GM19025 (cell line): ENCODE results near the gene OPTC.
"Not testable (repeated sequence)": the region's sequence is repeated elsewhere in the genome, so short reads cannot be mapped to it uniquely, and the experiment has no call there.

Experiments
- ATAC-seq: cut with Tn5 transposase; IDR thresholded peaks from one replicate; pipeline ENCODE4 v1.9.1; 2021; ENCODE audit warnings: mild to moderate bottlenecking, low read depth, moderate library complexity; ENCODE audit not compliant: unreplicated experiment

OPTC gene

GRCh38 chr1:203464743-203465142 lies 29.2 kb upstream of the OPTC start:
- ATAC-seq, result no peak

GRCh38 chr1:203465146-203465798 lies 28.7 kb upstream of the OPTC start:
- no peak for ATAC-seq

GRCh38 chr1:203465948-203466347 lies 28.0 kb upstream of the OPTC start:
- no peak for ATAC-seq

- ATAC-seq, result not testable (repeated sequence)
These were observed 26.9 kb upstream of the OPTC start for GRCh38 chr1:203466906-203467549.

- no peak for ATAC-seq
These were observed 26.4 kb upstream of the OPTC start for GRCh38 chr1:203467550-203467921.

GRCh38 chr1:203468326-203468725 lies 25.6 kb upstream of the OPTC start:
- no peak for ATAC-seq

DNA sequence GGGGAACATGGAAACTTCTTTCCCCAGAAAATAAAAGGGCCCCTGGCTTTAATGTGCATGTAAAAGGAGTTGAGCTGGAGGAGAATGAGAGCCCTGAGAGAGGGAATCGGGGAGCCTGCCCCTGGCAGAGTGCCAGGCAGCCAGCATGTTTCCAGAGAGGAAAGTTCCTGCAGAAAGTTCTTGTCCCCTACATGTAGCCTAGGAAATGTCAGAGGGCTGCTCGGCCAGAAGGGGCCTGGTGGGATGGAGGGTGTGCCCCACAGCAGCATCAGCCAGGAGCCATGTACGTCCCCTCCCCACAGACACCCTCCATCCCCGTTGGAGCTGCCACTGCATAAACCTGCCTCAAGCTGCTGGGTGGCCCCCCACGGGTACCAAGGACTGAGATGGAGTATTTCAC lies 23.7 kb upstream of the OPTC start:
- ATAC-seq, result no peak

DNA sequence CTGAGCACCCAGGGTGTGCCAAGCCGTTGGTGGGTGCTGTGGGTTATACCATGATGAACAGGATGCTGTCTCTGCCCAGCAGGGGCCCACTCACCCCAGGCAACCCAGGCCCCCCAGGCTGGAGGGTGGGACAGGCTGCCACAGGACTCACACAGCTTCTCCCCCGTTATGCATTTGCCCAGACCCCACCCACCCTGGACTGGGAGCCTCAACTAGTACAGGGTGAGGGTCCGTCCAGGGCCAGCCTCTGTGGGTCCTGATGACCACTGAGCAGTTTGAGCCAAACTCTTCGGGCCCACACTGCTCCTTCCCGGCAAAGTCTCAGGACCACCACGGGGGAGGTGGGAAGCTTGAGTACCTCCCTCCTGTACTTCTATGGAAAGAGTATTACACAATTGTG lies 22.1 kb upstream of the OPTC start:
- no peak for ATAC-seq

GRCh38 chr1:203473281-203473680 lies 20.7 kb upstream of the OPTC start:
- no peak for ATAC-seq

DNA sequence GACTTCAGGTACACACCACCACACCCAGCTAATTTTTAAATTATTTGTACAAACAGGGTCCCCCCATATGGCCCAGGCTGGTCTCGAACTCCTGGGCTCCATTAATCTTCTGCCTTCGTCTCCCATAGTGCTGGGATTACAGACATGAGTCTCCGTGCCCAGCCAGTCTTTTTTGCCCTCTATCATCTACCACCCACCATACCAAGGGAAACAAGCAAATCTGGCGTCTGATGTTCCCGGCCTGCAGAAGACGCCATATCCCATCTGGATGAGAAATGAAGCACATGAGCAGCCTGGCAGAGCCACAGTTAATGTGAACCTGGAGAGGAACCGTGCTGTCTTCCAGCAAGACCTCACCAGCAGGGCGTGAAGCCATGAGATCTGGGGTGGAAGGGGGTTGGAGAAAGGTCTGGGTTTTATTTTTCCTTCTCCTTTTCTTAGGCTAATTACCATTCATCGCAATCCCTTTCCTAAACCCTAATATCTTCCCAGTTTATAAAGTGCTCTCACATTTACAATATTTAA lies 20.1 kb upstream of the OPTC start:
- ATAC-seq, result no peak

- ATAC-seq, result no peak
These were observed 18.7 kb upstream of the OPTC start, which contains the start of gene PRELP for GRCh38 chr1:203475012-203475981. TSS of gene PRELP (plus strand) at chr1:203475806. CDS start at chr1:203483185, 7,379 bp downstream.

- ATAC-seq, result no peak
These were observed 17.6 kb upstream of the OPTC start for GRCh38 chr1:203476216-203476814.

DNA sequence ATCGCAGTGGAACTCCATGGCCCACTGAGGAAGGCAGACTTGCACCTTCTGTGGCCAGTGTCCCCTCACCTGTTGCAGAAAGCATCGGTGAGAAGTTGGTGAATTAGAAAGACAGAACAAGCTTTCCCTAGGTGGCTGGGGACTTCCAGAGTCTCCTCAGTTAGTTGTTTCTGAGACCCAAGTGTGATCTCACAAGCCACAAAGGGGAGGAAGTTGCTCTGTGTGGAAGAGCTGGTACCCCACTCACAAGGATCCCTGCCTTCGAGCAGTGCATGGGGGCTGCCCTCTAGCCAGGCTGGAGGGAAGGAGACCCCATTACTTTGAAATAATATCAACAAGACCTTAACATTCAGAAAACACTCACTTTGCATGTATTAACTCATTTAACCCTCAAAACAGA lies 16.2 kb upstream of the OPTC start:
- ATAC-seq, result no peak

DNA sequence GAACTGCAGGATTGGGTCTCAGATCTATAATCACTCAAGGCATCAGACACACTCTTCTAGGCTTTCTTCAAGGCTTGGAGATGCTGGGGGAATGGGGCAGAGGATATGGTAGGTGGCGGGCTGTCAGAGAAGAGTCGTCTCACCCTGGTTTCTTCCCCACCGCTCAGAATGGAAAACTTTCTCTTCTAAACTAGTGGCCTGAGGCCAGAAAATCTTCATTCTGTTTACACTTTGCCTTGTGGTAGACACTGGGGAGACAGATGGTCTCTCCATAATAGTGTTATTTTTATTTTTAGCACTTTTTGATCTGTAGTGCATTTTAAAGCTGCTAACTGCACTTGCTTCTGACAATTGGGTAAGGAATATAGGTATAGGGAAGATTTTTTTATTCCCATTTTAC lies 15.7 kb upstream of the OPTC start:
- no peak for ATAC-seq

GRCh38 chr1:203478986-203479385 lies 15.0 kb upstream of the OPTC start:
- no peak for ATAC-seq

GRCh38 chr1:203479646-203480045 lies 14.3 kb upstream of the OPTC start:
- no peak for ATAC-seq

GRCh38 chr1:203480084-203480483 lies 13.9 kb upstream of the OPTC start:
- no peak for ATAC-seq

DNA sequence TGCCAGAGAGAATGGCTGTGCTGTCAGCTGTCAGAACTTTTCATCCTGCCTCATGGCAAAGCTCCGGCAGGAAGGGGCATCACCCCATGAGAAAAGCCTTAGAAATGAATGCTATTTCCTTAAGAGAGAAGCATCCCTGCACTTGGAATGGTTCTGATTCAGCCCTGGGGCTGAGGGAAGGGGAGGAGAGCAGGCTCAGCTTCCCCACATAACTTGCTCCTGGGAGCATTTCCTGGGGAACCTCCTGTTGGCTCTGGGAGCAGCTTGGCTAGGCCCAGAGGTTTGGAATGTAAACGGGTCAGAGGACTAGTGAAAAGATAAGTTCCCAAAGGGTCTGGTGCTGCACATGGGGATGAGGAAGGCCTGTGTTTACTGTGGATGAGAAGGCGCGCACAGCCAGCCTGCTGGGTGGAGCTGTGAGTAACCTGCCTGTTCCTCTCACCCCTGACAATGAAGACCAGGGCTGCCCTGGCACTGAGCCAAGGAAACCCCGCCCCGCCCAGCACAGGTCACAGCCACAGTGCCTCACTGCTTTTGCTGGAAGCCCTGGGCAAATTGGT lies 13.3 kb upstream of the OPTC start:
- no peak for ATAC-seq

DNA sequence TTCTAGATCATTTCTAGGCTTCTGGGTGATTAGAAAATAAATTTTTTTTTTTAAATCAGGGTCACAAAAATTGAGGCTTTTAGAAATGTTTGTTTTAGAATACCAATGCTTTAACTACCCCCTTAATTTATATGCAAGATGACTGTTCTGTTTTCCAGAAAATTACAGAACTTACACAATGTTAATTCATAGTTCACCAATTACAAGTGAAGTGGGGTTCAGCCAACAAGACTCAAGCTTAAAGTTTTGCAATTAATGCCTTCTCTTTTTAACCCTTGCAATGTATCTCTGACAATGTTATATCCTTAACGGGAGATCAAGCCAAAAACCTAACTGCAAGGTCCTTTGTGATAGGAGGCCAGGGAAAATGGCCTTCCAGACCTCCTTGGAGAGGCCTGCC lies 12.8 kb upstream of the OPTC start:
- no peak for ATAC-seq

- no peak for ATAC-seq
These were observed 7.2 kb upstream of the OPTC start for GRCh38 chr1:203486618-203487370.
